GM23338 (cell line): ENCODE data around the gene ITGA3. TPM values are rescaled to one million over a fixed set of nuclear protein-coding genes. Genes with fewer than 3 reads are reported as not detected.

Experiments used
- ATAC-seq: fragments of 200-7000 bp; cut with Tn5 transposase; 3 replicates; pipeline ENCODE4 v1.9.1; 2020
- DNase-seq: peaks from one replicate; pipeline ENCODE4 v3.0.0-alpha.2; 2015; ENCODE audit warnings: low spot score
- H2AFZ ChIP-seq: fragments of 200-600 bp; sonication (generic); 2 replicates; pipeline ENCODE4 v1.8.0; 2016; ENCODE audit warnings: antibody characterized with exemption, mild to moderate bottlenecking, moderate library complexity
- H3F3A ChIP-seq: fragments of 200-600 bp; sonication (generic); replicated peaks from 2 replicates; pipeline ENCODE4 v1.8.0; 2017; ENCODE audit warnings: antibody characterized with exemption, mixed run types, low read depth
- H3K27ac ChIP-seq: fragments of 200-600 bp; sonication (generic); 2 replicates; pipeline ENCODE4 v1.6.1; 2016; ENCODE audit warnings: low read depth
- H3K27me3 ChIP-seq: fragments of 200-600 bp; sonication (generic); 2 replicates; pipeline ENCODE4 v1.8.0; 2016; ENCODE audit warnings: mild to moderate bottlenecking, mixed run types, moderate library complexity; ENCODE audit not compliant: insufficient read depth
- H3K36me3 ChIP-seq: fragments of 200-600 bp; sonication (generic); 2 replicates; pipeline ENCODE4 v1.8.0; 2016; ENCODE audit warnings: mild to moderate bottlenecking; ENCODE audit not compliant: insufficient read depth
- H3K4me1 ChIP-seq: fragments of 200-600 bp; sonication (generic); 2 replicates; pipeline ENCODE4 v1.8.0; 2016; ENCODE audit warnings: mild to moderate bottlenecking, moderate library complexity; ENCODE audit not compliant: insufficient read depth
- H3K4me2 ChIP-seq: fragments of 200-600 bp; sonication (generic); 2 replicates; pipeline ENCODE4 v1.7.1; 2017; ENCODE audit warnings: mixed run types
- H3K4me3 ChIP-seq: fragments of 200-600 bp; sonication (generic); 2 replicates; pipeline ENCODE4 v1.6.1; 2016; ENCODE audit warnings: mixed run types
- H3K79me2 ChIP-seq: fragments of 200-600 bp; sonication (generic); replicated peaks from 2 replicates; pipeline ENCODE4 v1.8.0; 2017; ENCODE audit warnings: mild to moderate bottlenecking; ENCODE audit not compliant: insufficient read depth
- H3K9me2 ChIP-seq: fragments of 200-600 bp; sonication (generic); 2 replicates; pipeline ENCODE4 v1.8.0; 2017; ENCODE audit not compliant: insufficient read depth
- H4K20me1 ChIP-seq: fragments of 200-600 bp; sonication (generic); replicated peaks from 2 replicates; pipeline ENCODE4 v1.8.0; 2017; ENCODE audit warnings: mild to moderate bottlenecking; ENCODE audit not compliant: insufficient read depth
- H3K27ac Mint-ChIP-seq: 2 replicates; pipeline ENCODE4 v1.8.0; 2020; ENCODE audit warnings: inconsistent platforms, mild to moderate bottlenecking, moderate library complexity, mixed read lengths
- H3K27me3 Mint-ChIP-seq: 3 replicates; pipeline ENCODE4 v1.8.0; 2022; ENCODE audit warnings: low read depth, mild to moderate bottlenecking, moderate library complexity, mixed read lengths, inconsistent platforms; ENCODE audit not compliant: insufficient read depth, poor library complexity
- H3K36me3 Mint-ChIP-seq: 3 replicates; pipeline ENCODE4 v1.8.0; 2021; ENCODE audit warnings: low read depth, mild to moderate bottlenecking, inconsistent platforms, moderate library complexity, mixed read lengths
- H3K4me1 Mint-ChIP-seq: 3 replicates; pipeline ENCODE4 v1.8.0; 2020; ENCODE audit warnings: mild to moderate bottlenecking, inconsistent platforms, mixed read lengths
- H3K4me3 Mint-ChIP-seq: 3 replicates; pipeline ENCODE4 v1.8.0; 2021; ENCODE audit warnings: moderate library complexity, mild to moderate bottlenecking, inconsistent platforms, mixed read lengths
- H3K9me3 Mint-ChIP-seq: 3 replicates; pipeline ENCODE4 v1.8.0; 2020; ENCODE audit warnings: moderate library complexity, mild to moderate bottlenecking, inconsistent platforms, mixed read lengths
- CREB1 ChIP-seq: fragments of 250-450 bp; sonication (Bioruptor Pico); IDR thresholded peaks from 2 replicates; pipeline ENCODE4 v1.5.0; 2020; ENCODE audit warnings: low read depth, mild to moderate bottlenecking, moderate library complexity
- EZH2 ChIP-seq: fragments of 200-600 bp; sonication (generic); IDR thresholded peaks from one replicate; pipeline ENCODE4 v1.8.0; 2017; ENCODE audit warnings: antibody characterized with exemption, mild to moderate bottlenecking, low read depth; ENCODE audit not compliant: unreplicated experiment
- EZH2phosphoT487 ChIP-seq: fragments of 200-600 bp; sonication (generic); IDR thresholded peaks from one replicate; pipeline ENCODE4 v1.8.1; 2018; ENCODE audit warnings: antibody characterized with exemption; ENCODE audit not compliant: unreplicated experiment
- JUNB ChIP-seq: IDR thresholded peaks from one replicate; pipeline ENCODE4 v1.6.1; 2016; ENCODE audit warnings: antibody characterized with exemption; ENCODE audit not compliant: unreplicated experiment
- NANOG ChIP-seq: IDR thresholded peaks from 2 replicates; pipeline ENCODE4 v1.6.1; 2016; ENCODE audit warnings: antibody characterized with exemption, borderline replicate concordance
- POLR2AphosphoS5 ChIP-seq: IDR thresholded peaks from 2 replicates; pipeline ENCODE4 v1.6.1; 2016; ENCODE audit warnings: antibody characterized with exemption, low read depth
- STAT1 ChIP-seq: IDR thresholded peaks from one replicate; pipeline ENCODE4 v1.6.1; 2016; ENCODE audit warnings: antibody characterized with exemption; ENCODE audit not compliant: unreplicated experiment
- ZNF331 ChIP-seq: fragments of 250-450 bp; sonication (Bioruptor Pico); IDR thresholded peaks from 2 replicates; pipeline ENCODE4 v1.5.0; 2020; ENCODE audit warnings: low read depth, mild to moderate bottlenecking, moderate library complexity
- polyA plus RNA-seq: library from polyadenylated mRNA; unstranded; fragments of >200 nt; fragmentation: Nextera tagmentation; extraction: Ambion mirVana; gene quantifications from 2 replicates; pipeline ENCODE4 v1.2.1, GENCODE V29; 2016
- total RNA-seq: library from RNA; depleted of rRNA; stranded (reverse); fragments of >200 nt; shearing (Covaris generic); gene quantifications from 2 replicates; pipeline ENCODE4 v1.2.3, GENCODE V29; 2014
- TF ChIP-seq, protein P1 (sequence below), 2 experiments: fragments of 200-600 bp in 1 of 2; sonication (generic) in 1 of 2; conservative IDR thresholded peaks; 2 replicates each; pipeline versions ENCODE4 v1.5.1 to v1.6.1; 2016 to 2017; ENCODE audit warnings: antibody characterized with exemption in 2 of 2, low read depth in 2 of 2, mild to moderate bottlenecking in 2 of 2, moderate library complexity in 1 of 2
- TF ChIP-seq, protein P2 (sequence below): IDR thresholded peaks from 2 replicates; pipeline ENCODE4 v1.6.1; 2016; ENCODE audit warnings: antibody characterized with exemption
- TF ChIP-seq, protein P3 (sequence below): fragments of 250-450 bp; sonication (Bioruptor Pico); IDR thresholded peaks from 2 replicates; pipeline ENCODE4 v1.5.0; 2020; ENCODE audit warnings: mild to moderate bottlenecking, moderate library complexity

Gene ITGA3
- total and polyA plus RNA-seq, 2 experiments from 2014 or later = 9.6 to 28.3 TPM

DNA sequence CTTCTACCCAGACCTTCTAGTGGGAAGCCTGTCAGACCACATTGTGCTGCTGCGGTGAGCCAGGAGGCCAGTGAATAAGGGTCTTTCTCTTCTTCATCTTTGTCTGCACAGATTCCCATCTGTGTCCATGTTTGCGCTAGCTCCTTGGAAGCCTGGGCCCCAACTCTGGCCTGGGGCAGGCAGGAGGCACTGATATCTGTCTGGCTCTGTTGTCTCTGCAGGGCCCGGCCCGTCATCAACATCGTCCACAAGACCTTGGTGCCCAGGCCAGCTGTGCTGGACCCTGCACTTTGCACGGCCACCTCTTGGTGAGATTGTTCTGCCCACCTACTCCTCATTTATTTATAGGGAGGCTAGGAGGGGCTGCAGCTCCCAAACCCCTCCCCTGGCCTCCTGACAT, 18.3 kb downstream of the ITGA3 start:
- H3K36me3 ChIP-seq = no peaks in the 10 kb centered on the region
- H3K4me2 ChIP-seq = no peak overlapping the region
- H3K9me3 Mint-ChIP-seq = no peaks in the 10 kb centered on the region; the same call in 2 of the 3 replicates
- H3K4me3 ChIP-seq = no peak overlapping the region
- H3K27ac ChIP-seq = no peak overlapping the region
- H4K20me1 ChIP-seq = no peaks in the 10 kb centered on the region
- H3K4me3 Mint-ChIP-seq = no peak overlapping the region
- no peak overlapping the region for H3K27ac Mint-ChIP-seq
- no peaks in the 10 kb centered on the region; the same call in 1 of the 2 replicates for H3K4me1 ChIP-seq
- no peak for DNase-seq
- ATAC-seq = no peak
- peaks cover 27% of the 10 kb centered on the region for H3K36me3 Mint-ChIP-seq
- TF ChIP-seq, protein P1, sequence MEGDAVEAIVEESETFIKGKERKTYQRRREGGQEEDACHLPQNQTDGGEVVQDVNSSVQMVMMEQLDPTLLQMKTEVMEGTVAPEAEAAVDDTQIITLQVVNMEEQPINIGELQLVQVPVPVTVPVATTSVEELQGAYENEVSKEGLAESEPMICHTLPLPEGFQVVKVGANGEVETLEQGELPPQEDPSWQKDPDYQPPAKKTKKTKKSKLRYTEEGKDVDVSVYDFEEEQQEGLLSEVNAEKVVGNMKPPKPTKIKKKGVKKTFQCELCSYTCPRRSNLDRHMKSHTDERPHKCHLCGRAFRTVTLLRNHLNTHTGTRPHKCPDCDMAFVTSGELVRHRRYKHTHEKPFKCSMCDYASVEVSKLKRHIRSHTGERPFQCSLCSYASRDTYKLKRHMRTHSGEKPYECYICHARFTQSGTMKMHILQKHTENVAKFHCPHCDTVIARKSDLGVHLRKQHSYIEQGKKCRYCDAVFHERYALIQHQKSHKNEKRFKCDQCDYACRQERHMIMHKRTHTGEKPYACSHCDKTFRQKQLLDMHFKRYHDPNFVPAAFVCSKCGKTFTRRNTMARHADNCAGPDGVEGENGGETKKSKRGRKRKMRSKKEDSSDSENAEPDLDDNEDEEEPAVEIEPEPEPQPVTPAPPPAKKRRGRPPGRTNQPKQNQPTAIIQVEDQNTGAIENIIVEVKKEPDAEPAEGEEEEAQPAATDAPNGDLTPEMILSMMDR (conservative IDR thresholded peaks at IDR 0.05; ENCODE audit: low read depth in 2 of 2) = no peak
- TF ChIP-seq EZH2 (no peak), ZNF331 (CRISPR knock-in tag) (no peak), EZH2phosphoT487 (no peak), STAT1 (no peak), CREB1 (CRISPR knock-in tag) (no peak), NANOG (no peak), JUNB (no peak), POLR2AphosphoS5 (no peak)
- TF ChIP-seq, protein P2, sequence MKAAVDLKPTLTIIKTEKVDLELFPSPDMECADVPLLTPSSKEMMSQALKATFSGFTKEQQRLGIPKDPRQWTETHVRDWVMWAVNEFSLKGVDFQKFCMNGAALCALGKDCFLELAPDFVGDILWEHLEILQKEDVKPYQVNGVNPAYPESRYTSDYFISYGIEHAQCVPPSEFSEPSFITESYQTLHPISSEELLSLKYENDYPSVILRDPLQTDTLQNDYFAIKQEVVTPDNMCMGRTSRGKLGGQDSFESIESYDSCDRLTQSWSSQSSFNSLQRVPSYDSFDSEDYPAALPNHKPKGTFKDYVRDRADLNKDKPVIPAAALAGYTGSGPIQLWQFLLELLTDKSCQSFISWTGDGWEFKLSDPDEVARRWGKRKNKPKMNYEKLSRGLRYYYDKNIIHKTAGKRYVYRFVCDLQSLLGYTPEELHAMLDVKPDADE = no peak
- TF ChIP-seq, protein P3, sequence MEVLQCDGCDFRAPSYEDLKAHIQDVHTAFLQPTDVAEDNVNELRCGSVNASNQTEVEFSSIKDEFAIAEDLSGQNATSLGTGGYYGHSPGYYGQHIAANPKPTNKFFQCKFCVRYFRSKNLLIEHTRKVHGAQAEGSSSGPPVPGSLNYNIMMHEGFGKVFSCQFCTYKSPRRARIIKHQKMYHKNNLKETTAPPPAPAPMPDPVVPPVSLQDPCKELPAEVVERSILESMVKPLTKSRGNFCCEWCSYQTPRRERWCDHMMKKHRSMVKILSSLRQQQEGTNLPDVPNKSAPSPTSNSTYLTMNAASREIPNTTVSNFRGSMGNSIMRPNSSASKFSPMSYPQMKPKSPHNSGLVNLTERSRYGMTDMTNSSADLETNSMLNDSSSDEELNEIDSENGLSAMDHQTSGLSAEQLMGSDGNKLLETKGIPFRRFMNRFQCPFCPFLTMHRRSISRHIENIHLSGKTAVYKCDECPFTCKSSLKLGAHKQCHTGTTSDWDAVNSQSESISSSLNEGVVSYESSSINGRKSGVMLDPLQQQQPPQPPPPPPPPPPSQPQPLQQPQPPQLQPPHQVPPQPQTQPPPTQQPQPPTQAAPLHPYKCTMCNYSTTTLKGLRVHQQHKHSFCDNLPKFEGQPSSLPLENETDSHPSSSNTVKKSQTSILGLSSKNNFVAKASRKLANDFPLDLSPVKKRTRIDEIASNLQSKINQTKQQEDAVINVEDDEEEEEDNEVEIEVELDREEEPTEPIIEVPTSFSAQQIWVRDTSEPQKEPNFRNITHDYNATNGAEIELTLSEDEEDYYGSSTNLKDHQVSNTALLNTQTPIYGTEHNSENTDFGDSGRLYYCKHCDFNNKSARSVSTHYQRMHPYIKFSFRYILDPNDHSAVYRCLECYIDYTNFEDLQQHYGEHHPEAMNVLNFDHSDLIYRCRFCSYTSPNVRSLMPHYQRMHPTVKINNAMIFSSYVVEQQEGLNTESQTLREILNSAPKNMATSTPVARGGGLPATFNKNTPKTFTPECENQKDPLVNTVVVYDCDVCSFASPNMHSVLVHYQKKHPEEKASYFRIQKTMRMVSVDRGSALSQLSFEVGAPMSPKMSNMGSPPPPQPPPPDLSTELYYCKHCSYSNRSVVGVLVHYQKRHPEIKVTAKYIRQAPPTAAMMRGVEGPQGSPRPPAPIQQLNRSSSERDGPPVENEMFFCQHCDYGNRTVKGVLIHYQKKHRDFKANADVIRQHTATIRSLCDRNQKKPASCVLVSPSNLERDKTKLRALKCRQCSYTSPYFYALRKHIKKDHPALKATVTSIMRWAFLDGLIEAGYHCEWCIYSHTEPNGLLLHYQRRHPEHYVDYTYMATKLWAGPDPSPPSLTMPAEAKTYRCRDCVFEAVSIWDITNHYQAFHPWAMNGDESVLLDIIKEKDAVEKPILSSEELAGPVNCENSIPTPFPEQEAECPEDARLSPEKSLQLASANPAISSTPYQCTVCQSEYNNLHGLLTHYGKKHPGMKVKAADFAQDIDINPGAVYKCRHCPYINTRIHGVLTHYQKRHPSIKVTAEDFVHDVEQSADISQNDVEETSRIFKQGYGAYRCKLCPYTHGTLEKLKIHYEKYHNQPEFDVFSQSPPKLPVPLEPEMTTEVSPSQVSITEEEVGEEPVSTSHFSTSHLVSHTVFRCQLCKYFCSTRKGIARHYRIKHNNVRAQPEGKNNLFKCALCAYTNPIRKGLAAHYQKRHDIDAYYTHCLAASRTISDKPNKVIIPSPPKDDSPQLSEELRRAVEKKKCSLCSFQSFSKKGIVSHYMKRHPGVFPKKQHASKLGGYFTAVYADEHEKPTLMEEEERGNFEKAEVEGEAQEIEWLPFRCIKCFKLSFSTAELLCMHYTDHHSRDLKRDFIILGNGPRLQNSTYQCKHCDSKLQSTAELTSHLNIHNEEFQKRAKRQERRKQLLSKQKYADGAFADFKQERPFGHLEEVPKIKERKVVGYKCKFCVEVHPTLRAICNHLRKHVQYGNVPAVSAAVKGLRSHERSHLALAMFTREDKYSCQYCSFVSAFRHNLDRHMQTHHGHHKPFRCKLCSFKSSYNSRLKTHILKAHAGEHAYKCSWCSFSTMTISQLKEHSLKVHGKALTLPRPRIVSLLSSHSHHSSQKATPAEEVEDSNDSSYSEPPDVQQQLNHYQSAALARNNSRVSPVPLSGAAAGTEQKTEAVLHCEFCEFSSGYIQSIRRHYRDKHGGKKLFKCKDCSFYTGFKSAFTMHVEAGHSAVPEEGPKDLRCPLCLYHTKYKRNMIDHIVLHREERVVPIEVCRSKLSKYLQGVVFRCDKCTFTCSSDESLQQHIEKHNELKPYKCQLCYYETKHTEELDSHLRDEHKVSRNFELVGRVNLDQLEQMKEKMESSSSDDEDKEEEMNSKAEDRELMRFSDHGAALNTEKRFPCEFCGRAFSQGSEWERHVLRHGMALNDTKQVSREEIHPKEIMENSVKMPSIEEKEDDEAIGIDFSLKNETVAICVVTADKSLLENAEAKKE (CRISPR knock-in tag) = no peak
- no peak overlapping the region for H2AFZ ChIP-seq
- no peaks in the 10 kb centered on the region for H3K27me3 ChIP-seq
- H3K4me1 Mint-ChIP-seq = peaks cover 11% of the 10 kb centered on the region; the same call in 1 of the 3 replicates
- no peaks in the 10 kb centered on the region for H3K27me3 Mint-ChIP-seq
- H3K79me2 ChIP-seq = no peaks in the 10 kb centered on the region
- H3K9me2 ChIP-seq = no peaks in the 10 kb centered on the region
- H3F3A ChIP-seq = no peaks in the 10 kb centered on the region
